SKM-1 (cell line): Measurements from ENCODE around the gene CCND1.

Experiments
- DNase-seq: peaks from one replicate; lab custom pipeline; 2025; ENCODE audit not compliant: unreplicated experiment; lab: John Stamatoyannopoulos, UW

The CCND1 gene

DNA sequence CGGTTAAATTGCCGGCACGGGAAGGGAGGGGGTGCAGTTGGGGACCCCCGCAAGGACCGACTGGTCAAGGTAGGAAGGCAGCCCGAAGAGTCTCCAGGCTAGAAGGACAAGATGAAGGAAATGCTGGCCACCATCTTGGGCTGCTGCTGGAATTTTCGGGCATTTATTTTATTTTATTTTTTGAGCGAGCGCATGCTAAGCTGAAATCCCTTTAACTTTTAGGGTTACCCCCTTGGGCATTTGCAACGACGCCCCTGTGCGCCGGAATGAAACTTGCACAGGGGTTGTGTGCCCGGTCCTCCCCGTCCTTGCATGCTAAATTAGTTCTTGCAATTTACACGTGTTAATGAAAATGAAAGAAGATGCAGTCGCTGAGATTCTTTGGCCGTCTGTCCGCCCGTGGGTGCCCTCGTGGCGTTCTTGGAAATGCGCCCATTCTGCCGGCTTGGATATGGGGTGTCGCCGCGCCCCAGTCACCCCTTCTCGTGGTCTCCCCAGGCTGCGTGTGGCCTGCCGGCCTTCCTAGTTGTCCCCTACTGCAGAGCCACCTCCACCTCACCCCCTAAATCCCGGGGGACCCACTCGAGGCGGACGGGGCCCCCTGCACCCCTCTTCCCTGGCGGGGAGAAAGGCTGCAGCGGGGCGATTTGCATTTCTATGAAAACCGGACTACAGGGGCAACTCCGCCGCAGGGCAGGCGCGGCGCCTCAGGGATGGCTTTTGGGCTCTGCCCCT lies 529 bp upstream of the CCND1 start:
- DNase-seq: no peak

DNA sequence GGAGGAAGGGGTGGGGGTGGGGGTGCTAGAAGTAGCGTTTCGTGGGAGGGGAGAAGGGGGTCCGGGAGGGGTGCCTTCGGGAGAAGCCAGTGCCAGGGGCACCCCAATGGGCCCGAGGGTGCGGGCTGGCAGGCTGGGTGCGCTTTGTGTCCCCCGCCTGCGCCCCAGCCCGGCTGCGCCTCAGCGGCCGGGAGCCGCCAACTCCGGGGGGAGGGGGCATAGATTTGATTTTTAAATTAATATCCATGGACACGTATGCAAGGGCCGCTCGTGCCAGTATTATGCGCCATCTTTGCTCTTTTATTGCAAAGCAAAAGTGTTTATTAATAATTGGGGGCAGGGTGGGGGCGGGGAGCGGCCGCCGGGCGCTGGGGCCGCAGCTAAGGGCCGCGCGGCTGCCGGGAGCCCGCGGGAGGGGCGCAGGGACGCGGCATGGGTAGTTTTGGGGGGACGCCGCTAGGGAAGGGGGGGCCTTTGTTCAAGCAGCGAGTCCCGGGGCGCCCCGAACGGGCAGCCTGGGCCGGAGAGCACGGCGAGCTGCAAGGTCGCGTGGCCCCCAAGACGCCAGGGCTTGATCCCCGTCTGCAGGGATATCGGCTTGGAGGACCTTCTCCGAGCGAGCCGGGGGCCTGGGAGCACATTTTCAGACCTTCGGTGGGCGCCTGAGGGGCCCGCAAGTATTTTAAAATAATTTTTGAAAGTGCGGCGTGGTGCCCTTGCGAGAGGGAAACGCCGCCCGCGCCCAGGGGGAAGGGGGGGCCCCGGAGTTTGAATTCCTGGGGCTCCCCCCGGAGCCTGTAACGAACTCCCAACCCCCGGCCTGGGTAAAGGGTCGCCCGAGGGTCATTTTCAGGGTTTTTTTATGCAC lies 959 bp downstream of the CCND1 start:
- no peak for DNase-seq

DNA sequence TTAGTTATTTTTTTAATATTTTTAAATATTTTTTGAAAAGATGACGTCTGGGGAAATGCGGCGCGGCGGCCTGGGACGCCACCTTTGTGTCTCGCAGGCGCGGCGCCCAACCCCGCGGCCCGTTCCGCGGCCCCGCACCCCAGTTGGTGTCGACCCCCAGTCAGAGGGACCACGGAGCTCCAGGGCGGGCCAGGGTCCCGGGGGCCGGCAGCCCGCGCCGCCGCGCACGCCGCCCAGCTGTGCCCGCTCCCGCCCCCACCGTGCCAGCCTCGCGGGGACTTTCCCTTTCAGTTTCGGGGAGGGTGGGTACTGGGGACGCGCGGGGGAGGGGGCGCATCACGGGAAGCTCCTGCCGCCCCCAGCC lies 1.6 kb downstream of the CCND1 start:
- DNase-seq: no peak

DNA sequence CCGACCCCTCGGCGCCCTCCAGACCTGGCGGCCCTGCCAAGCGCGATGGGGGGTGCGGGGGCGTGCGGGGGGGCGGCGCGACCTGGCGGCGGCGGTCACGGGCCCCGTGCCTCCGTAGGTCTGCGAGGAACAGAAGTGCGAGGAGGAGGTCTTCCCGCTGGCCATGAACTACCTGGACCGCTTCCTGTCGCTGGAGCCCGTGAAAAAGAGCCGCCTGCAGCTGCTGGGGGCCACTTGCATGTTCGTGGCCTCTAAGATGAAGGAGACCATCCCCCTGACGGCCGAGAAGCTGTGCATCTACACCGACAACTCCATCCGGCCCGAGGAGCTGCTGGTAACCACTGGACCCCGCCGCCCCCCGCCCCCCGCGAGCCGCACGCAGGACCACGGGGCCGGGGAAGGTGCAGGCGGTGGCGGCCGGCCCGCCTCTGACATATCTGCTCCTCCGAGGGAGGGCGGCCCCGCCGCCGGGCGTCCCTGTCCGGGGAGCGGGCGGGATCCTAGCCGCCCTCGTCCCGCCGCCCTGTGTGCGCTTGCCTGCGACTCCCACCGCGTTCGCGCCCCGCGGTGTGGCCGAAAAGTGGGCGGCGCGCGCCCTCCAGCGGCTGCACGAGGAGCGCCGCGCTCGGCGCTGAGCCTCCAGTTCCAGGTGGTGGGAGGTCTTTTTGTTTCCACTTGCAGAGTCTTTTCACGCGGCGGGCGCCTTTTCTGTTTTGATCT lies 2.1 kb downstream of the CCND1 start:
- DNase-seq: peak; percentile 22

DNA sequence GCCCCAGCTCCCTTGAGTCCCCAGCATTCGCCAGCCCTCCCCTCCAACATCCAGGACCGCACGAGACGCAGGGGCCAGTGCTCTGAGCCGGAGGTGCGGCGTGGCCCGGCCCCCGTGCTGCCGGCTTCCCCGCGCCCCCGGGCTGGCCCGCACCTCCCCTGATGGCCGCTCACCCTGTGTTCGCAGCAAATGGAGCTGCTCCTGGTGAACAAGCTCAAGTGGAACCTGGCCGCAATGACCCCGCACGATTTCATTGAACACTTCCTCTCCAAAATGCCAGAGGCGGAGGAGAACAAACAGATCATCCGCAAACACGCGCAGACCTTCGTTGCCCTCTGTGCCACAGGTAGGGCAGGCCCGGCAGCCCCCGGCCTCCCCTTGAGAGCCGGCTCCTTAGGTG lies 2.7 kb downstream of the CCND1 start:
- no peak for DNase-seq

DNA sequence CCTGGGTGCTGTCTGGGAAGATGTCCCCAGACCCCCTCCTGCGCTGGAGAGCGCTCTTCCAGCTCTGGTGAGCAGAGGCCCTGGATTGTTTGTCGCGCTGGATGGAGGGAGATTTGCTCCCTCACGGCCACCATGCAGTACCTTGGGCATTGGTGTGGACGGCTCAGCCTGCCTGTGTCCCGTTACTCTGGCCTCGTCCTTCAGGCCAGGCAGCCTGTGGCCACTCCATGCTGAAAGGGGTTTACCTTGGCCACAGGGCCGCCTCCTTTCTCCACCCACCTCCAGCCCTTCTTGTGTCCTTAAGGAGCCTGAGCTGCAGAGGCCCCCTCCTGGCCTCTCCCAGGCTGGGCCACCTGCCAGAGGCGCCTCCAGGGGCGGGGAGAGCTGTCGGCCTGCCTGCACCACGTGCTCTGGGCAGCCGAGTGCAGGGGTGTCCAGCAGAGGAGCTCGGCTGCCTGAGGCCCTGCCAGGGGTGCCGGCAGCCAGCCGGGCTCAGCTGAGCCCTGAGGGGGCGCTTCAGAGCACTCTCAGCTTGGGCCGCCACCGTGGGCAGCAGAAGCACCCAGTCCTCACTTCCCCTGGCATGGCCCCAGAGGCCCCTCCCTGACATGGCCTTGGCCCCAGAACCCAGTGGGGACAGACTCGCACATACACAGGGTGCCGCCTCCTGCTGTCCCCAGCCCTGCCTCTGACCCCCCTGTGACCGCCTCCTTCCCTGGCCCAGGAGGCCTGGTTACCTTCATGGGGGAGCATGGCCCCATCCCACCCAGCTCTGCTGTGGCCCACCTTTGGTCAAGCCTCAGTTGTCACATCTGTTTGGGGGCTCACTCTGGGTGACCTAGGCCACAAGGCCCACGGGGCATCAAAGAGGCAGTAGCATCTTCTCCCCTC lies 3.4 kb downstream of the CCND1 start:
- no peak for DNase-seq

DNA sequence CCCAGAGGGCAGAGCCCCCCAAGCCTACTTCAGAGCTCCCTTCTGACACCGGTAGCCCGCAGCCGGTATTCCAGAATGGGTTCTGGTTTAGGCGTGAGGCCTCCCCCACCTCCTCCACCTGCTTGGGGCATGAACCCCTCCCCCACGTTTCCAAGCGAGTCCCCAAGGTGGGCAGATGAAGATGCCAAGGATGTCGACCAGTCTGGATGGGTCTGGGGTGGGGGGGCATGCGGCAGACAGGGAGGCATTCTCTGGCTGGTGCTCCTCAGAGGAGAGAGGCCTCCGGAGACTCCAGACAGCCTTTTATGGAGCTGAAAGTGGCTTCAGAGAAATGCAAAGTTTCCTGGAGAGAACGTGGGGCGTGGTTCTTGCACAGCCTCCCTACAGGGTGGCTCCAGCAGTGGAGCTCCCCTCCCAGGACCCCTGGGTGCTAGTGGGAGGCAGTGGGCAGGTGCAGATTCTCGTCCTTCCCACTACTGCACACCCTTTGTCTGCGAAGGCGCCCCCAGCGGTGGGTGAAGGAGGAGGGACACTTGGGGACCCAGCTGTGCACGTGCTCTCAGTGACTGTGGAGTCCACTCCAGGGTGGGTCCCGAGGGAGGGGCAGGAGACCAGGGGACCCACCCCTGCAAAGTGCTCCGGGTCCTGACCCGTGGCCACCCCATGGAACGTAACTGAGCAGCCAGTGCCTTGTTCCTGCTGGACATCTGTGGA lies 4.2 kb downstream of the CCND1 start:
- DNase-seq: no peak

DNA sequence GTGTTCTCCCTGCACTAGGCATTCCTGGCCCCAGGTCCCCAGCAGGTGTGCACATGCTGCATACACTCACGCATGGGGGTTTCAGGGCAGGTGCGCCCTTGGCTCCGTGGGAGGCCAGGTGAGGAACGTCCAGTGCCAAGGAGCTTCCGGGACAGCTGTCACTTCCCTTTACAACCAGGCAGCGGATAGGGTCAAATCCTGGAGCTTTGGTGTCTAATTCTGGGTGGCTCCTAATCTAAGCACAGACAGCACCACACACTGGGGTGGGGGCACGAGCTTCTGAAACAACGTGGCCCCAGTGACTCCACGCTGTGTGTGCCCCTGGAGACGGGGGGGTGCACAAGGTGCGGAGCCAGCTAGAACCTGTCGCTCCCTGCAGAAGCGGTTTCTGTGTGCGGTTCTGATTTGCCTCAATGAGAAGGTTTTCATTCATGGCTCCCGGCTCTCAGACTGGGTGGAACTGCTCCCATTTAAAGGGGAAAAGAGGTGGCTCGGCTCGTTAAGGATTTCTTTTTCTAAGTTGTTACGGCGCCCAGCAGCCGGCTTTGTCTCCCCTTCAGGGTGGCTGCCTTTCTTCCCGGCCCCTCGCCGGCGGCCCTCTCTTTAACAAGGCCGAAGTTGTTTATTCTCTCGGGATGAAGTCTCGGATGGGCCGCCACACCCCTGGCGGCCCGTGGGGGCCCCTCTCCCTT lies 5.0 kb downstream of the CCND1 start:
- no peak for DNase-seq

DNA sequence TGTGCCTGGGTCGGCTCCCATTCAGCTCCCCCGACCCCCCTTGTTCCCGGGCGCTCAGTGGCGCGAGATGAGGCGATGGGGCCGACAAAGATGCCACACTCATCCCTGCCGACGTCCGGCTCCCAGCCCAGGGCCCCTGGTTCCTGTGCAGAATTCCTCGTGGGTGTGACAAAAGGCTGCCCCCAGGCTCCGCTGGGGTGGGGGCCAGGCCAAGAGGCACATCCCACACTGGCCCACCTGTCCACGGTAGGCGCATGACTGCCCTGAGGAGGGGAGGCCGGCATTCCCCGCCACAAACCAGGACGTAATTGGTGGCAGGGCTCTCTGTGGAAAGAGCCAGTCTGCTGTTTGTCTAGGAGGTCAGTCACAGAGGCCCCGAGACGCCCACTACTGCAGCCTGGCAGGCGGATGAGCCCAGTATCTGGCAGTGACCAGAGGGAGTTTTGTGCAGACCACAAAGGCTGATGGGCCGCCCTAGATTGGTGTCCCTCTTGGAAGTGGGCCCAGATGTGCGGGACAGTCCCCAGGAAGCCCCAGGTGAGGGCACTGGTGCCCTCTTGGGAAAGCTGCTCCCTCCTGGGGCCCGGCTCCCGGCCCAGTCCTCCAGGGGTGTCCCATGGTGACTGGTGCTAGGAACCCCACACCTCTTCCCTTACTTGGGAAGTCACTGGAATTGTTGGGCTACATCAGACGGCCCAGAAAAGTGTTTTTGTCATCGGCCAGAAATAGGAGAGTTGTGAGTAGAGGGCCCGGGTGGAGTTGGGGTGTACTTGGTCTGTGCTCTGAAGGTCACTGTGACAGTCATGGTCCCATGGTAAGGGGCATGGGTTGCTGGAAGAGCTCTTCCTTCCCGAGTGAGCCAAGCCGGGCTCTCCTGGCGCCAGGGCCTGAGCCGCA lies 5.8 kb downstream of the CCND1 start:
- DNase-seq: no peak

DNA sequence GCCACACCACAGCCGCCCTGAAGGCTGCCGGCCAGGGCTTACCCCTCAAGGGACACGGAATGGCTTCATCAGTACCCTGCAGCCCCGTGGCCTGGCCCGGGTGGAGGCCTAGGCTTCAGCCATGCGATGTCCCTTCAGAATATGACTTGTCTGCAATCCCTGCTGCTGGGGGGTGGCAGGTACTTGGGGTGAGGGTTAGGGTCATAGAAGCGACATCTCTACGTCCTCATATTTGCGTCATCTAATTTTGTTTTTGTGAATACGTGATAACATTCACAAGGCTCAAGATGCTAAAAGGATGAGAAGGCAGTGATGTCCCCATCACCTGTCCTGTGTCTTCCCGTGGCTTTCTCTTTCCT lies 6.4 kb downstream of the CCND1 start:
- DNase-seq: no peak

DNA sequence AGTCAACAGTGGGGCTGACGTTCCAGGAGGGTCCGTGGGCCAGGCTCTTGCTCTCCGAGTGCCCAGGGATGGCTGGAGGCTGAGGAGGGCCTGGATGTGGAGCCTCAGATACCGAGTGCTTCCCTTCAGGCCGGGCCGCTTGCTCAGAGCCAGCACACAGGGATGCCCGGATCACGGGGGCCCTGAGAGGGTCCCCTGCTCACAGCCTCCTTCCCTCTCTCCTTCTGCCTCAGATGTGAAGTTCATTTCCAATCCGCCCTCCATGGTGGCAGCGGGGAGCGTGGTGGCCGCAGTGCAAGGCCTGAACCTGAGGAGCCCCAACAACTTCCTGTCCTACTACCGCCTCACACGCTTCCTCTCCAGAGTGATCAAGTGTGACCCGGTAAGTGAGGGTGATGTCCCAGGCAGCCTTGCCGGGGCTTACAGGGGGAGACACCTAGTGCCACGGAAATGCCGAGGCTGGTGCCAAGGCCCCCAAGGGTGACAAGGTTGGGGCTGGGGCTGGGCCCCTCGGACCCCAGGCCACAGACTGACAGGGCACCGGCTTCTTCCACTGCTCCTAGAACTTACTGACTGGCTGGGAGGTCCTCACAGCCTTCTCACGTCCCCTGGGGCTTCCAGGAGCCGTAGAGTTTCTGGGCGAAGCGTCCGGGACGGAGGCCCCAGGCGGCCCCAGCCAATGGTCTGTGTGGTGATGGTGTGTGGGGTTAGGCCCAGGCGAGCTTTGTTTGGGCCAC lies 7.0 kb downstream of the CCND1 start:
- no peak for DNase-seq

DNA sequence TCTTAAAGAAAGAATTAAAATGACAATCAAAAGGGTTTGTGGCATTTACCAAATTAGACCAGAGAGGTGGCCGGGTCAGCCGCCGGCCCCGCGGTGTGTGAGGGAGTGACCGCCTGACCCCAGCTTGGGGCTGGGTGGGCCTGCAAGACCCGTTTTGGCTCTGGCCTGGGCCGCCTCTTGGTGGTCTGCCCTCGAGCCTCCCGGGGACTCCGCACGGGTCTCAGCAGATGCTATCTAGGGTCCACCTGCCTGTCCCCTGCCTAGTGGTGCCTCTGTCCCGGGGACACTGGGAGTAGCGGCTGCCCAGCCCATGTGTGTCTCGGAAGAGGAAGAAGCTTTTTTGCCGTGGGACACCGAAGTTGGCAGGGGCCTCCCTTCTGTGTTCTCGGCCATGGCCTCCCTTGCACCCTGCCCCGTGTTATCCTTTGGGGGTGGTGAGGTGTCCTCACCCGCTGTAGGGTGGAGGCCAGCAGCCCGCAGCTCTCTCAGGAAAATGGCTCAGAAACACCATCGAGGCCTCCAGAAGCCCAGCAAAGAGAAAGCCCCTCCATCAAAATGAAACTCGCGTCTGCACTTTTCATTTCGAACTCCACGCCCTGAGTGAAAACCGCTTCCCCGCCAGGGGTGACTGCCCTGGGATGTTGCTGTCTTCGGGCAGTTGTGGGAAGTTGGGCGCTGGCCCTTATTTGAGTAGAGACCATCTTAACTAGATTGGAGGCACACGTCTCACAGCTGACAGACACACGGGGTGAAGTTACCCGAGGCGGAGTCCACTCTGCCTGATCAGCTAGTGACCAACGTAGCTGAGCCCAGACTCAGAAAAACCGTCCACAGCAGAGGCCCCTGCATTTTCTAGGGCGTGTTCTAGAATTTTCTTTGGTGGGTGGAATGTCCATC lies 8.0 kb downstream of the CCND1 start:
- DNase-seq: no peak

DNA sequence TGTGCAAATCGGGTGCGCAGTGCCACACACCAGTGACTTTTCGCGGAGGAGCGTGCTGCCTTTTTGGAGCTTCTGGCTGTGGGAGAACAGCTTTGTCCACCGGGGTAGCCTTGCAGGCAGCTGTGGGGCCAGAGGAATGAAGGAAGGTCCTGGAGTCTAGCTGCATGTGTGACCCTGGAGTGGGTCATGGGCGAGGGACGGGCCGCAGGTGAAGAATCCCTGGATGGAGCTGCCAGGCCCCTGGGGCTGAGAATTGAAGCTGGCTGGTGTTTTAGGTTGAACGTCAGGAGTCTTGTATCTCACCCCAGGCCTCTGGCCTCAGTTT lies 8.6 kb downstream of the CCND1 start:
- no peak for DNase-seq

DNA sequence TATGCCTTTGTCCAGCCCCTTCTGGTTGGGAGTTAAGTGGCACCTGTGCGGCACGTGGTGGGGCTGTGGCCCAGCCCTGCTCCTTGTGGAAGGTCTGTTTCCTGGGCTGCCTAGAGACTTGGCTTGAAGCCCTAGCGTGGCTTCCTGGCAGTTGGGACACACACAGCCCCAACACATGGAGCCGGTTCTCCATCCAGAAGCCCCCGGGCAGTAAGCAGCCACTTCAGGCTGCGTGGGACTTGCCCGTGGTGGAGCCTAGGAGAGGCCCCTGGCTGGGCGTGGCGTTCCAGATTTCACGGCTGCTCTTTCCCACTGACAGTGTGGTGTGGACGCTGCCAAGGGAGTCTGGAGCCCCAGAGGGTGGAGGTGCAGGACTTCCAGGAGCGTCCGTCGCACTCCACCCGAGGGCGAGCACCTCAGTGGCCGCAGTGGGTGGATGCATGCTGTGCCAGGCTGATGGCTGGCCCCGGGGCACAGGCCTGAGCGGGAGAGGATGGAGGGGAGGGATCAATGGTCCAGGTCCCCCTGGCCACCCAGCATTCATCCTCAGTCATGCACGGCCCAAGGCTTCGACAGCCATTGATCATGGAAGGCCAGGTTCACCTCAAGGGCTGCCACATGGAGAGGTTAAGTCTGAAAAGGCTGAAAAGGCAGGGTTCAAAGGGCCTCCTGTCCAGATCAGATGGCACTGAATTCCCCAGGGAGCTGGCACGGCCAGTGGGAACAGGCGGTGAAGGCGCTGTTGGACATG lies 9.3 kb downstream of the CCND1 start:
- no peak for DNase-seq

DNA sequence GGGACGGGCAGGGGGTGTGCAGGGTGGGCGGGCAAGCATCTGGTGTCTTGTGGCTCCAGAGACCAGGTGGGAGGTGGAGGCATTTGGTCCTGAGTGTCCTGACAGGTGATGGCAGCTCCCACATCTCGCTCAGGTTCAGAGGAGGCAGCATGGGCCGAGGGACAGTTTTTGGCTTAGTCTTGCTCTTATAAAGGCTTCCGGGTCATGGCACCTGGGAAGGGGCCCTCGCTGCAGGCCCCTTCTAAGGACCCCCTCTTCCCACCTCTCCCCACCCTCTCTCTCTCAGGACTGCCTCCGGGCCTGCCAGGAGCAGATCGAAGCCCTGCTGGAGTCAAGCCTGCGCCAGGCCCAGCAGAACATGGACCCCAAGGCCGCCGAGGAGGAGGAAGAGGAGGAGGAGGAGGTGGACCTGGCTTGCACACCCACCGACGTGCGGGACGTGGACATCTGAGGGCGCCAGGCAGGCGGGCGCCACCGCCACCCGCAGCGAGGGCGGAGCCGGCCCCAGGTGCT lies 9.9 kb downstream of the CCND1 start:
- DNase-seq: no peak
